BE2C (cell line): Measurements from ENCODE around the gene ETFDH. TPM values are rescaled to one million over a fixed set of nuclear protein-coding genes. Genes with fewer than 3 reads are reported as not detected.

Source experiments
- DNase-seq: peaks from one replicate; pipeline ENCODE4 v3.0.0-alpha.2; 2020
- H3K27me3 ChIP-seq: fragments of 250-450 bp; sonication (Bioruptor Pico); 2 replicates; pipeline ENCODE4 v1.5.1; 2020; ENCODE audit warnings: mild to moderate bottlenecking
- H3K36me3 ChIP-seq: fragments of 250-450 bp; sonication (Bioruptor Pico); 2 replicates; pipeline ENCODE4 v1.5.1; 2020; ENCODE audit warnings: mild to moderate bottlenecking
- H3K4me1 ChIP-seq: fragments of 250-450 bp; sonication (Bioruptor Pico); 2 replicates; pipeline ENCODE4 v1.5.1; 2020
- H3K4me3 ChIP-seq: 2 replicates; pipeline ENCODE4 v1.5.1; 2011; ENCODE audit warnings: low read depth, low read length
- H3K9me3 ChIP-seq: fragments of 250-450 bp; sonication (Bioruptor Pico); 2 replicates; pipeline ENCODE4 v1.5.1; 2020
- polyA plus RNA-seq: library from polyadenylated mRNA; unstranded; fragments of >200 nt; gene quantifications from one replicate; pipeline ENCODE4 v1.2.1, GENCODE V29; 2012; ENCODE audit warnings: low read depth, missing spikeins; ENCODE audit not compliant: insufficient read length, insufficient read depth
- TF ChIP-seq, protein P1 (sequence below): IDR thresholded peaks from 2 replicates; pipeline ENCODE4 v1.5.1; 2012; ENCODE audit warnings: mild to moderate bottlenecking, low read depth, low read length

ETFDH gene
- polyA plus RNA-seq, result 18.4 TPM

DNA sequence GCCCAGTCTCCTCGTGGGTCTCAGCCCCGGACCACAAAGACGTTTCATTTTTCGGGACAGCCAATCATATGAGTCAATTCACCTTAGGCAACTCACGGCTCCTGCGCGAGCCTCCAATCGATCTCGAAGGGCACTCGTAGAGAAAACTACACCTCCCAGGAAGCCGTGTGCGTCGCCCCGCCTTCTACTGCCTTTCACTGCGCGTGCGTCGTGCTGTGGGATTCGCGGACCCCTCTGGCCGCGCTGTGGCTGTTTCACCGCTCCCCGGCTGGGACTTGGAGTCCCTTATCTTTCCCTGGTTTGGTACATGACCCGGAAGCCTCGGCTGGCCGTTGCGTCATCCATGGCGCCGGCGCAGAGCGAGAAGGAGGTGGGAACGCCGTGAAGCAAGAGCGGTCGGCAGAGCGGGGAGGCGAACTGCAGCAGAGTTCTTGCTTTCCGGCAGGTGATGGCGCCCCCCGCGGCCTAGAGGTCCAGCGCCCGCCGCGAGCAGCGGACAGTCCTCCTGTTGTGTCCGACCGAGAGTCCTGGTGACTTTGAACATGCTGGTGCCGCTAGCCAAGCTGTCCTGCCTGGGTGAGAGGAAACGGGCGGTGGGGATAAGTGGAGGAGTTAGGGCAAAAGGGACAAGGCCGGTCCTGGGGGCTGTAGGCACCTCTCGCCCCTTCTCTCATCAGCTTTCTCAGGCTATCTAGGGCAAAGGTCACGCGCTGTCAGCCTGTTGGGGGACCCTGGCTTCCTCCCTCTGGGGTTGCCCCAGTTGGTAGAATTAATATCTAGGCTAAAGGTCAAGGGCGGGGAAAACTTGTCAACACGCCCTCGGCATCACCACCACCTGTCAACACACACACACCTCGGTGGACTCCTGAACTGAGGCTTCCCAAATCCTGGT is at the start of gene ETFDH:
Gene ETFDH, plus strand, starts transcription at position 382 of the 892 bp plus-strand sequence. Its CDS starts 161 bp downstream, at position 543.
- peak; percentile 98 for DNase-seq
- H3K4me3 ChIP-seq, result peak within 1 kb of the TSS; percentile 88

DNA sequence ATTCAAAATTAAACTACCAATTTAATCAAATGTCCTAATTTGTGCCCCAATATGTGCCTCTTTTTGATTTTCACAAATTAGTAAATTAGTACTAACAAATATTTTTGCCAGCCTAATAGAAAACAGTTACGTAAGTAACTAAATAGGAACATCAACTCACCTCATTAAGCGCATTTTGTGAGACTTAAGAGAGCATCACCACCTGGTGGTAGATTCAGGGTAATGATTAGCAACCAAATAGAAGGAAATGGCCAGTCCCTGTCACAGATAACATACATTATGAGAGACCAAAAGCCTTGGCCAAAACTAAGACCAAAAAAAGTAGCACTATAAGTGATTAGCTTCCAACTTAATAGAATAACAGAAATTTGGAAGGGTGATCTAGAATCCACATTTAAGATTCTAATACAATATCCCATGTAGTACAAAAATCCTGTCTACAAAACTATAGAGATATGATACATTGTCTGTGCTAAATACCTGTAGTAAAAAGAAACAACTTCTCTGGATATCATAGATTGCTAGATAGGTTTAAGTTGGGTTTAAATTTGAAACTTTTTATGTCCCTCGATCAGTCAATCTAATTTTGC is 47.1 kb upstream of the ETFDH start:
- Histone ChIP-seq H3K4me3 (no peak overlapping the region), H3K4me1 (no peaks in the 10 kb centered on the region), H3K9me3 (no peaks in the 10 kb centered on the region), H3K36me3 (no peaks in the 10 kb centered on the region), H3K27me3 (peaks cover 13% of the 10 kb centered on the region)
- TF ChIP-seq, protein P1, sequence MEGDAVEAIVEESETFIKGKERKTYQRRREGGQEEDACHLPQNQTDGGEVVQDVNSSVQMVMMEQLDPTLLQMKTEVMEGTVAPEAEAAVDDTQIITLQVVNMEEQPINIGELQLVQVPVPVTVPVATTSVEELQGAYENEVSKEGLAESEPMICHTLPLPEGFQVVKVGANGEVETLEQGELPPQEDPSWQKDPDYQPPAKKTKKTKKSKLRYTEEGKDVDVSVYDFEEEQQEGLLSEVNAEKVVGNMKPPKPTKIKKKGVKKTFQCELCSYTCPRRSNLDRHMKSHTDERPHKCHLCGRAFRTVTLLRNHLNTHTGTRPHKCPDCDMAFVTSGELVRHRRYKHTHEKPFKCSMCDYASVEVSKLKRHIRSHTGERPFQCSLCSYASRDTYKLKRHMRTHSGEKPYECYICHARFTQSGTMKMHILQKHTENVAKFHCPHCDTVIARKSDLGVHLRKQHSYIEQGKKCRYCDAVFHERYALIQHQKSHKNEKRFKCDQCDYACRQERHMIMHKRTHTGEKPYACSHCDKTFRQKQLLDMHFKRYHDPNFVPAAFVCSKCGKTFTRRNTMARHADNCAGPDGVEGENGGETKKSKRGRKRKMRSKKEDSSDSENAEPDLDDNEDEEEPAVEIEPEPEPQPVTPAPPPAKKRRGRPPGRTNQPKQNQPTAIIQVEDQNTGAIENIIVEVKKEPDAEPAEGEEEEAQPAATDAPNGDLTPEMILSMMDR, result peak; percentile 75
- DNase-seq, result peak; percentile 15

More for the DNA sequence above, at the start of gene ETFDH:
- Histone ChIP-seq H3K36me3 (peaks cover 4% of the 10 kb centered on the region; the same call in 1 of the 2 replicates), H3K4me1 (peaks cover 2% of the 10 kb centered on the region; the same call in 1 of the 2 replicates), H3K9me3 (no peaks in the 10 kb centered on the region), H3K27me3 (no peaks in the 10 kb centered on the region)
- TF ChIP-seq, protein P1, result peak; percentile 65

DNA sequence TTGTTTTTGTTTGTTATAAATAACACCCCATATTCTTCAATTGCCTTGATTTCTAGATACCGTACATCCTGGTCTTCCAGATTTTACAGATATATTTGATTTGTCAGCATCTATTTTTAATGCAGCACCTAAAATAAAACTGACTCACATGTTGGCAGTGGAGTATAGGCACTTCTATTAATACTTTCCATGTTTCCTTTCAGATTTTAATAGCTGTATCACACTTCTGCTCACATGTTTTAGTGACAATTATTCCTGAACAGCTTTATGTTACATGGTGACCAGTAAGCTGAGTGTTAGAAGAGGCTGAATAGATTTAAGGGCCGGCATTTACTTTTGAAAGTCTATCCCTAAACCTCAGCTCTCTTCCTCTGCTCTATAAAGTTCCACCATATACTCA is 46.6 kb upstream of the ETFDH start:
- H3K4me3 ChIP-seq, result no peak overlapping the region
- no peaks in the 10 kb centered on the region for H3K9me3 ChIP-seq
- TF ChIP-seq, protein P1, result no peak

DNA sequence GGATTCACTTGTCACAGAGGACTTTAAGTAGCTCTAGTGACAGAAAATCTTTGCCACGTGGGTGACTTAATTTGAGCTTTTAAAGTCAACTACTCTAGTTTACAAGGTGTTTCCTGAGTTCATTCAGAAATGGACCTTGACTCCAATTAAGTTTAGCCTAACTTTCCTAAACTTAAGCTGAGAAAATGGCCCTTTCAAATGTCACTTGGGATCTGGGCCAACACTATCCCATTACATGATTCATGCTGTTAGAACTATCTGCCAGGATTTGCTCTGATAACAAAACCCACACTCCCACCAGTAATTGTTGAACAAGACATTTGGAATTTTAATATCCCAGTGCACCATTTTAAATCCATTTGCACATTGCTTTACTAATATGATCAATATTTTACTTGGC is 41.2 kb upstream of the ETFDH start:
- TF ChIP-seq, protein P1, result no peak
- DNase-seq, result no peak
- Histone ChIP-seq H3K9me3 (no peaks in the 10 kb centered on the region), H3K4me1 (no peaks in the 10 kb centered on the region), H3K36me3 (no peaks in the 10 kb centered on the region), H3K4me3 (no peak overlapping the region), H3K27me3 (peaks cover 21% of the 10 kb centered on the region)

More for the DNA sequence above, 46.6 kb upstream of the ETFDH start:
- no peaks in the 10 kb centered on the region for H3K4me1 ChIP-seq
- H3K36me3 ChIP-seq, result no peaks in the 10 kb centered on the region
- peaks cover 13% of the 10 kb centered on the region for H3K27me3 ChIP-seq
- no peak for DNase-seq

DNA sequence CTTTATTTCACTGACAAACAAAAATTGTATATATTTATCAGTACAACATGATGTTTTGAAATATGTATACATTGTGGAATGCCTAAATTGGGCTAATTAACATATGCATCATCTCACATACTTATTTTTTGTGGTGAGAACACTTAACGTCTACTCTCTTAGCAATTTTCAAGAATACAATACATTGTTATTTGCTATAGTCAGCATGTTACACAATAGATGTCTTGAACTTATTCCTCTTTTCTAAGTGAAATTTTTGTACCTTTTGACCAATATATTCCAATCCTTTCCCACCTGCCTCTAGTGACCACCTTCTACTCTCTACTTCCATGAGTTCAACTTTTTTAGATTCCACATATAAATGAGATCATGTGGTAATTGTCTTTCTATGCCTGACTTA is 35.5 kb upstream of the ETFDH start:
- Histone ChIP-seq H3K4me1 (no peaks in the 10 kb centered on the region), H3K36me3 (no peaks in the 10 kb centered on the region), H3K27me3 (peaks cover 22% of the 10 kb centered on the region), H3K9me3 (no peaks in the 10 kb centered on the region), H3K4me3 (no peak overlapping the region)
- TF ChIP-seq, protein P1, result no peak
- no peak for DNase-seq

DNA sequence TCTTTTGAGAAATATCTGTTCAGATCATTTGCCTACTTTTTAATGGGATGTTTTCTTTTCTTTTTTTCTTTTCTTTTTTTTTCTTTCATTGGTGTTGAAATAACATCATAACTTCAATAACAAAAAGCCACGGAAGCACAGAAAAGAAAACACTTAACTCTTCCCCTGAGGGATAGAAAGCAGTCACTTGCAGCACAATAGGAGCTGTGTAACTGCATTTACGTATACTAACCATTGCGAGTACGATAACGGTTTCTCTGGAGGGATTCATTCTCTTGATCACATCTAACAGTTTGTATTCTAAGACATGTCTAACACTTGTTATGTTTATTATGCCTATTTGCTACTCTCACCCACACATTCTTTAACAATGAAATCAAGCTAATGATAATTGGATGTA is 27.7 kb upstream of the ETFDH start:
- Histone ChIP-seq H3K27me3 (peaks cover 10% of the 10 kb centered on the region), H3K4me1 (no peaks in the 10 kb centered on the region), H3K4me3 (no peak overlapping the region), H3K9me3 (no peaks in the 10 kb centered on the region), H3K36me3 (no peaks in the 10 kb centered on the region)
- TF ChIP-seq, protein P1, result no peak
- no peak for DNase-seq
